Loucy (cell line): ENCODE results near the gene ZMYND8.

Source experiments
- EZH2phosphoT487 ChIP-seq: fragments of 200-600 bp; IDR thresholded peaks from 2 replicates; pipeline ENCODE4 v1.6.1; 2018; ENCODE audit warnings: antibody characterized with exemption, mild to moderate bottlenecking, moderate library complexity, borderline replicate concordance
- TF ChIP-seq, protein P1 (sequence below): fragments of 200-600 bp; sonication (generic); conservative IDR thresholded peaks from 2 replicates; pipeline ENCODE4 v1.5.1; 2014; ENCODE audit warnings: mild to moderate bottlenecking, antibody characterized with exemption, low read length

DNA sequence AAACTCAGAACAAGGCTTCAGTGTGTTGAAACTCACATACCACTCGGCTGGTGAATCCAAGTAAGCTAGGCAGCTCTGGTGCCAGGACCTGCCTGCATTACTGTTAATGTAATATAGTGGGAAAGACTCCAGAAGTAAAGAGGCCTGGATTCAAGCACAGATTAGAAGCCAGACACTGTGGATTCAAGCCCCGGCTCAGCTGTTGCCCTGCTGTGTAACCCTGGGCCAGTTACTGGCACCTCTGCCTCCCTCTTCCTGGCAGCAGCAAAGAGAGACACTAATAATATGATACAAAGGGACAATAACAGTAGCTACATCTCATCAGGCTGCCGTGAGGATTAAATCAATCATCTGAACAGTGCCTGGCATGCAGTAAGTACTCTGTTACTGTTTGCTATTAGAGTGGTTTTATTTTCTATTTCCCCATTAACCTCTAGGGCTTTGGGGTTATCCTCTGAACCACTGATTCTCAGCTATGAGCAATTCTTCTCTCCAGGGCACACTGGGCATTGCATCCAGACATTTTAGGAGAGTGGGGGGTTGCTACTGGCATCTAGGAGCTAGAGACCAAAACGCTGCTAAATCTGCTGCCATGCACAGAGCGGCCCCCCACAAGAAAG is 92.9 kb downstream of the ZMYND8 start:
- TF ChIP-seq, protein P1, sequence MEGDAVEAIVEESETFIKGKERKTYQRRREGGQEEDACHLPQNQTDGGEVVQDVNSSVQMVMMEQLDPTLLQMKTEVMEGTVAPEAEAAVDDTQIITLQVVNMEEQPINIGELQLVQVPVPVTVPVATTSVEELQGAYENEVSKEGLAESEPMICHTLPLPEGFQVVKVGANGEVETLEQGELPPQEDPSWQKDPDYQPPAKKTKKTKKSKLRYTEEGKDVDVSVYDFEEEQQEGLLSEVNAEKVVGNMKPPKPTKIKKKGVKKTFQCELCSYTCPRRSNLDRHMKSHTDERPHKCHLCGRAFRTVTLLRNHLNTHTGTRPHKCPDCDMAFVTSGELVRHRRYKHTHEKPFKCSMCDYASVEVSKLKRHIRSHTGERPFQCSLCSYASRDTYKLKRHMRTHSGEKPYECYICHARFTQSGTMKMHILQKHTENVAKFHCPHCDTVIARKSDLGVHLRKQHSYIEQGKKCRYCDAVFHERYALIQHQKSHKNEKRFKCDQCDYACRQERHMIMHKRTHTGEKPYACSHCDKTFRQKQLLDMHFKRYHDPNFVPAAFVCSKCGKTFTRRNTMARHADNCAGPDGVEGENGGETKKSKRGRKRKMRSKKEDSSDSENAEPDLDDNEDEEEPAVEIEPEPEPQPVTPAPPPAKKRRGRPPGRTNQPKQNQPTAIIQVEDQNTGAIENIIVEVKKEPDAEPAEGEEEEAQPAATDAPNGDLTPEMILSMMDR = no peak
- TF ChIP-seq EZH2phosphoT487 = no peak
